ENCODE measurements around the gene CAPN11.

DNA sequence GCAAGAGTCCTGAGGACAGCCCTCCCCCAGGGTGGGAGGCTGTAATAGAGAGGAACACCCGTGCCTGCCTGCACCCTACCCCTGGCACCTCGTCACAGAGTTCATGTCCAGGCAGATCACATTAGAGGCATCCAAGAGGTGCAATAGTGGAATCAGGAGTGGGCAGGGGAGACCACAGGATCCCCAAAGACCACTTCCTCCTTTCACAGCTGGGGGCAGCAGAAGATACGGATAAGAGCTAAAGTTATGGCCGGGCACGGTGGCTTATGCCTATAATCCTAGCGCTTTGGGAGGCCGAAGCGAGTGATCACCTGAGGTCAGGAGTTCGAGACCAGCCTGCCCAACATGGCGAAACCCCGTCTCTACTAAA is 1.5 kb upstream of the CAPN11 start:
- TF ChIP-seq POLR2A (IDR thresholded peaks at IDR 0.05): no peak
- TF ChIP-seq, protein P1, sequence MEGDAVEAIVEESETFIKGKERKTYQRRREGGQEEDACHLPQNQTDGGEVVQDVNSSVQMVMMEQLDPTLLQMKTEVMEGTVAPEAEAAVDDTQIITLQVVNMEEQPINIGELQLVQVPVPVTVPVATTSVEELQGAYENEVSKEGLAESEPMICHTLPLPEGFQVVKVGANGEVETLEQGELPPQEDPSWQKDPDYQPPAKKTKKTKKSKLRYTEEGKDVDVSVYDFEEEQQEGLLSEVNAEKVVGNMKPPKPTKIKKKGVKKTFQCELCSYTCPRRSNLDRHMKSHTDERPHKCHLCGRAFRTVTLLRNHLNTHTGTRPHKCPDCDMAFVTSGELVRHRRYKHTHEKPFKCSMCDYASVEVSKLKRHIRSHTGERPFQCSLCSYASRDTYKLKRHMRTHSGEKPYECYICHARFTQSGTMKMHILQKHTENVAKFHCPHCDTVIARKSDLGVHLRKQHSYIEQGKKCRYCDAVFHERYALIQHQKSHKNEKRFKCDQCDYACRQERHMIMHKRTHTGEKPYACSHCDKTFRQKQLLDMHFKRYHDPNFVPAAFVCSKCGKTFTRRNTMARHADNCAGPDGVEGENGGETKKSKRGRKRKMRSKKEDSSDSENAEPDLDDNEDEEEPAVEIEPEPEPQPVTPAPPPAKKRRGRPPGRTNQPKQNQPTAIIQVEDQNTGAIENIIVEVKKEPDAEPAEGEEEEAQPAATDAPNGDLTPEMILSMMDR (IDR thresholded peaks at IDR 0.05): no peak
